B cell (primary cell): ENCODE results near the gene TOPBP1. TPM values are rescaled to one million over a fixed set of nuclear protein-coding genes. Genes with fewer than 3 reads are reported as not detected.

Source experiments
- ATAC-seq: fragments of 200-7000 bp; cut with Tn5 transposase; one replicate; pipeline ENCODE4 v1.10.0; 2021; ENCODE audit warnings: low read depth, mild to moderate bottlenecking, moderate number of reproducible peaks, moderate library complexity
- CTCF ChIA-PET: fragments of 350-600 bp; sonication (Branson Sonifier 250); formaldehyde crosslinking; loops from one replicate; lab custom pipeline; 2021; ENCODE audit warnings: antibody characterized with exemption, inconsistent platforms; lab: Charles Lee
- POLR2A ChIA-PET: fragments of 350-600 bp; sonication (Branson Sonifier 250); formaldehyde crosslinking; loops from one replicate; lab custom pipeline; 2021; ENCODE audit warnings: antibody characterized with exemption; lab: Charles Lee
- DNase-seq: peaks from one replicate; pipeline ENCODE4 v3.0.0; 2013
- H2AFZ ChIP-seq: 2 replicates; pipeline ENCODE4 v1.6.1; 2012; ENCODE audit warnings: mild to moderate bottlenecking, low read depth, low read length; ENCODE audit not compliant: insufficient read depth, poor library complexity, severe bottlenecking
- H3K27ac ChIP-seq, 2 donors: 1 replicate in 1 of 2; 2 replicates in 1 of 2; pipeline ENCODE4 v1.5.1; 2012 to 2013; ENCODE audit warnings: low read length in 2 of 2, mild to moderate bottlenecking in 2 of 2, moderate library complexity in 1 of 2
- H3K27me3 ChIP-seq, 4 experiments: fragments of 200-600 bp in 1 of 4; sonication (generic) in 1 of 4; replicated peaks in 1 of 4; 1 replicate in 2 of 4; 2 replicates in 2 of 4; pipeline versions ENCODE4 v1.6.1 to v1.7.0; 2013 to 2016; ENCODE audit warnings: low read length in 3 of 4, mild to moderate bottlenecking in 2 of 4, mixed read lengths in 1 of 4, moderate library complexity in 1 of 4; ENCODE audit not compliant: insufficient read depth in 4 of 4, control insufficient read depth in 3 of 4; ENCODE audit errors: control extremely low read depth in 1 of 4
- H3K36me3 ChIP-seq, 2 experiments: replicated peaks in 1 of 2; 1 replicate in 1 of 2; 2 replicates in 1 of 2; pipeline versions ENCODE4 v1.6.1 to v1.7.1; 2013; ENCODE audit warnings: low read length in 1 of 2; ENCODE audit not compliant: insufficient read depth in 2 of 2, control insufficient read depth in 1 of 2; ENCODE audit errors: control extremely low read depth in 1 of 2, extremely low read depth in 1 of 2
- H3K4me1 ChIP-seq, 2 donors: fragments of 200-600 bp in 1 of 2; sonication (generic) in 1 of 2; 1 replicate in 1 of 2; 2 replicates in 1 of 2; pipeline versions ENCODE4 v1.5.1 to v1.6.1; 2013 to 2017; ENCODE audit warnings: low read length in 2 of 2; ENCODE audit not compliant: control insufficient read depth in 2 of 2, insufficient read depth in 2 of 2
- H3K4me2 ChIP-seq: replicated peaks from 2 replicates; pipeline ENCODE3; 2012; ENCODE audit warnings: mild to moderate bottlenecking, low read depth, low read length; ENCODE audit not compliant: poor library complexity, severe bottlenecking
- H3K4me3 ChIP-seq, 5 experiments: fragments of 200-600 bp in 1 of 5; sonication (generic) in 1 of 5; 1 replicate in 3 of 5; 2 replicates in 2 of 5; pipeline versions ENCODE4 v1.5.1 to v1.7.0; 2011 to 2016; ENCODE audit warnings: low read length in 4 of 5, mild to moderate bottlenecking in 4 of 5, low read depth in 2 of 5, control low read depth in 1 of 5, moderate library complexity in 1 of 5; ENCODE audit not compliant: insufficient read depth in 1 of 5; ENCODE audit errors: control extremely low read depth in 1 of 5, extremely low read depth in 1 of 5
- H3K79me2 ChIP-seq: fragments of 200-600 bp; sonication (generic); one replicate; pipeline ENCODE4 v1.6.0; 2016; ENCODE audit warnings: low read length; ENCODE audit not compliant: control insufficient read depth, insufficient read depth
- H3K9ac ChIP-seq: fragments of 200-600 bp; sonication (generic); 2 replicates; pipeline ENCODE4 v1.6.1; 2017; ENCODE audit warnings: mild to moderate bottlenecking, low read length, moderate library complexity
- H3K9me3 ChIP-seq, 3 donors: one replicate each; pipeline versions ENCODE4 v1.6.1 to v1.7.1; 2013; ENCODE audit warnings: low read length in 2 of 3; ENCODE audit not compliant: control insufficient read depth in 2 of 3, insufficient read depth in 1 of 3; ENCODE audit errors: control extremely low read depth in 1 of 3
- H4K20me1 ChIP-seq: 2 replicates; pipeline ENCODE4 v1.6.0; 2012; ENCODE audit warnings: mild to moderate bottlenecking, low read length; ENCODE audit not compliant: insufficient read depth, control insufficient read depth, poor library complexity, severe bottlenecking
- H3K27ac Mint-ChIP-seq: one replicate; pipeline ENCODE4 v1.8.0; 2021; ENCODE audit warnings: mixed read lengths
- H3K27me3 Mint-ChIP-seq: one replicate; pipeline ENCODE4 v1.8.0; 2021; ENCODE audit warnings: mixed read lengths
- H3K4me1 Mint-ChIP-seq: one replicate; pipeline ENCODE4 v1.8.0; 2021; ENCODE audit warnings: mixed read lengths
- H3K4me3 Mint-ChIP-seq: one replicate; pipeline ENCODE4 v1.8.0; 2021; ENCODE audit warnings: mixed read lengths
- H3K9me3 Mint-ChIP-seq: one replicate; pipeline ENCODE4 v1.8.0; 2022; ENCODE audit warnings: mixed read lengths; ENCODE audit not compliant: insufficient read depth
- CTCF ChIP-seq: fragments of 200-600 bp; IDR thresholded peaks from one replicate; pipeline ENCODE4 v1.8.0; 2022; ENCODE audit warnings: antibody characterized with exemption, mild to moderate bottlenecking
- EZH2 ChIP-seq: IDR thresholded peaks from 2 replicates; pipeline ENCODE4 v1.6.1; 2012; ENCODE audit warnings: borderline replicate concordance, low read depth, mild to moderate bottlenecking, moderate library complexity, low read length; ENCODE audit not compliant: insufficient read depth, poor library complexity, severe bottlenecking
- WGBS: methylation state at CpG from one replicate; pipeline ENCODE4 v1.1.5; 2013; ENCODE audit warnings: missing lambda C conversion rate; ENCODE audit not compliant: insufficient coverage; 5-methylcytosine and 5-hydroxymethylcytosine counted together
- intact Hi-C: fragments of 100-400 bp; cut with micrococcal nuclease; formaldehyde crosslinking; loops from one replicate; pipeline ENCODE4 v1.10.0; 2022
- polyA plus RNA-seq: library from polyadenylated mRNA; depleted of rRNA; stranded (reverse); fragments of >200 nt; gene quantifications from 2 replicates; pipeline ENCODE4 v1.2.3, GENCODE V29; 2012
- total RNA-seq, 2 donors: library from RNA; stranded (reverse); fragments of 120-200 nt in 1 of 2; gene quantifications; 1 replicate in 1 of 2; 2 replicates in 1 of 2; pipeline versions ENCODE4 v1.2.3 to v1.2.4, GENCODE V29; 2013 to 2022

TOPBP1 gene
- total and polyA plus RNA-seq, 2 donors (not counting 1 experiment from before 2014, with no cell fraction given) = 34.2 to 53.7 TPM

DNA sequence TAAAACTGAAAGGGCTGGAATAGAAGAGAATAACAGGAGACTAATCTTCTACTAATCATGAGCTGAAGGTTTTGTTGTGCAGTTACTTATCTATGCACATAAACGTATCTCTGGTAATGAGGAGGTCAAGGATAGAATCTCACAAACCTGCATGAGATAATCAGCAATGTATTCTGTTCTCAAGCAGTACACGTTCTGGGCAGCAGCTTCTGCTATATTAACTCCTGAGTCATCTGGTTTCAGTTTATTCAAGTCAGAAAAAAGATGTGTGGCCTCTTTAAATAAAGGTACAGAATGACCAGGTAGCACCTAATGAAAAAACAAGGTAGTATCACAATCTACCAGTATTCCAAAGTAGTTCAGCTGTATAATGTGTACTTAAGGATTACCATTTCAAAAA is 53.4 kb downstream of the TOPBP1 start:
- Histone ChIP-seq H3K27ac (no peak overlapping the region), H3K4me2 (no peak overlapping the region), H3K36me3 (peaks cover 9 to 49% of the 10 kb centered on the region in 2 experiments), H3K79me2 (no peaks in the 10 kb centered on the region), H4K20me1 (no peaks in the 10 kb centered on the region), H3K4me3 (no peak overlapping the region), H3K9ac (no peak overlapping the region), H3K9me3 (peaks cover 0 to 3% (median 0%) of the 10 kb centered on the region in 3 donors), H2AFZ (no peak overlapping the region), H3K27me3 (no peaks in the 10 kb centered on the region), H3K4me1 (no peaks in the 10 kb centered on the region)
- CTCF ChIA-PET = no interaction called here
- Mint-ChIP-seq H3K4me3 (no peak overlapping the region), H3K27ac (no peak overlapping the region), H3K9me3 (no peaks in the 10 kb centered on the region), H3K27me3 (no peaks in the 10 kb centered on the region), H3K4me1 (no peaks in the 10 kb centered on the region)
- no peak for DNase-seq
- ATAC-seq = no peak
- intact Hi-C loops = no loop called here
- 80% methylated on average over 1 of the region's 2 CpGs for WGBS
- TF ChIP-seq EZH2 = no peak
- no peak for TF ChIP-seq CTCF
- POLR2A ChIA-PET = no interaction called here

- CTCF ChIA-PET = no interaction called here
- POLR2A ChIA-PET = no interaction called here
- H4K20me1 ChIP-seq = no peaks in the 10 kb centered on the region
- ATAC-seq = no peak
- H3K79me2 ChIP-seq = no peaks in the 10 kb centered on the region
- no peak overlapping the region for H3K27ac ChIP-seq
- no peak overlapping the region for H3K4me3 Mint-ChIP-seq
- no peaks in the 10 kb centered on the region for H3K27me3 Mint-ChIP-seq
- no peak overlapping the region for H2AFZ ChIP-seq
- H3K9me3 ChIP-seq = peaks cover 0 to 3% (median 0%) of the 10 kb centered on the region in 3 donors
- TF ChIP-seq EZH2 (no peak), CTCF (no peak)
- no peak overlapping the region for H3K4me2 ChIP-seq
- H3K9ac ChIP-seq = no peak overlapping the region
- peaks cover 7 to 51% of the 10 kb centered on the region in 2 experiments for H3K36me3 ChIP-seq
- H3K27ac Mint-ChIP-seq = no peak overlapping the region
- H3K27me3 ChIP-seq = no peaks in the 10 kb centered on the region
- no peaks in the 10 kb centered on the region for H3K9me3 Mint-ChIP-seq
- no CpG with 5 or more reads among the region's 1 CpG for WGBS
- intact Hi-C loops = no loop called here
- DNase-seq = no peak
- no peak overlapping the region for H3K4me3 ChIP-seq
- no peaks in the 10 kb centered on the region for H3K4me1 ChIP-seq
- no peaks in the 10 kb centered on the region for H3K4me1 Mint-ChIP-seq
These were observed 53.9 kb downstream of the TOPBP1 start for GRCh38 chr3:133607816-133608215.
